A673 (cell line): ENCODE results near the gene DHRS13. TPM values are rescaled to one million over a fixed set of nuclear protein-coding genes. Genes with fewer than 3 reads are reported as not detected.

ENCODE experiments used
- BruUV-seq: library from RNA; stranded (reverse); fragments of 400-500 nt; replicated peaks from 2 replicates; lab custom pipeline; 2021; lab: Mats Ljungman, UMichigan
- CTCF ChIA-PET: fragments of 300-600 bp; sonication (Branson Sonifier 250); formaldehyde crosslinking; loops from one replicate; lab custom pipeline; 2022; ENCODE audit warnings: antibody characterized with exemption; lab: Charles Lee
- POLR2A ChIA-PET: fragments of 300-600 bp; sonication (Branson Sonifier 250); formaldehyde crosslinking; loops from one replicate; lab custom pipeline; 2022; ENCODE audit warnings: antibody characterized with exemption; ENCODE audit not compliant: low non-redundant PET; lab: Charles Lee
- DNase-seq: peaks from one replicate; pipeline ENCODE4 v3.0.0-alpha.2; 2015; ENCODE audit warnings: low spot score
- H3K27ac ChIP-seq: fragments of 200-600 bp; sonication (generic); 2 replicates; pipeline ENCODE4 v1.5.1; 2016; ENCODE audit warnings: mixed run types, low read depth, mild to moderate bottlenecking, mixed read lengths, antibody characterized with exemption, low read length; ENCODE audit not compliant: poor library complexity, severe bottlenecking
- H3K27me3 ChIP-seq: fragments of 200-600 bp; sonication (generic); replicated peaks from 2 replicates; pipeline ENCODE4 v1.6.1; 2017; ENCODE audit warnings: mixed run types, low read depth, mild to moderate bottlenecking, mixed read lengths, antibody characterized with exemption, low read length; ENCODE audit not compliant: insufficient read depth, poor library complexity
- H3K36me3 ChIP-seq: fragments of 200-600 bp; sonication (generic); 2 replicates; pipeline ENCODE4 v1.6.1; 2016; ENCODE audit warnings: mixed run types, mild to moderate bottlenecking, mixed read lengths, antibody characterized with exemption, low read length; ENCODE audit not compliant: insufficient read depth, poor library complexity, severe bottlenecking
- H3K4me1 ChIP-seq: fragments of 200-600 bp; sonication (generic); 2 replicates; pipeline ENCODE4 v1.6.1; 2017; ENCODE audit warnings: mixed run types, mild to moderate bottlenecking, mixed read lengths, antibody characterized with exemption, low read length; ENCODE audit not compliant: insufficient read depth, poor library complexity, severe bottlenecking
- H3K4me3 ChIP-seq: fragments of 200-600 bp; sonication (generic); 2 replicates; pipeline ENCODE4 v1.5.1; 2016; ENCODE audit warnings: low read depth, mixed run types, mild to moderate bottlenecking, mixed read lengths, low read length; ENCODE audit not compliant: poor library complexity, severe bottlenecking
- H3K9me3 ChIP-seq: fragments of 200-600 bp; sonication (generic); 2 replicates; pipeline ENCODE4 v1.6.1; 2016; ENCODE audit warnings: mixed run types, low read depth, mild to moderate bottlenecking, mixed read lengths, antibody characterized with exemption, low read length; ENCODE audit not compliant: poor library complexity, severe bottlenecking
- CTCF ChIP-seq: fragments of 300-800, 200-600 bp; sonication (generic); conservative IDR thresholded peaks from 2 replicates; pipeline ENCODE4 v1.5.1; 2017; ENCODE audit warnings: low read depth, mild to moderate bottlenecking, antibody characterized with exemption, low read length, moderate library complexity, mixed read lengths
- EZH2 ChIP-seq: fragments of 200-600 bp; sonication (generic); IDR thresholded peaks from 2 replicates; pipeline ENCODE4 v1.6.1; 2017; ENCODE audit warnings: borderline replicate concordance, low read depth, mild to moderate bottlenecking, mixed read lengths, antibody characterized with exemption, low read length; ENCODE audit not compliant: poor library complexity, severe bottlenecking
- intact Hi-C: fragments of 100-400 bp; cut with micrococcal nuclease; formaldehyde crosslinking; loops from one replicate; pipeline ENCODE4 v1.10.0; 2022; ENCODE audit not compliant: unreplicated experiment
- total RNA-seq: library from RNA; stranded (reverse); gene quantifications from 2 replicates; pipeline ENCODE4 v1.2.3, GENCODE V29; 2021

DHRS13 gene
- total RNA-seq, 1 experiment from 2014 or later: 41.9 TPM

GRCh38 chr17:28929787-28930186 is 26.9 kb upstream of the DHRS13 start:
- POLR2A ChIA-PET: no interaction called here
- no peak for DNase-seq
- intact Hi-C loops: no loop called here

GRCh38 chr17:28928061-28928460 is 25.2 kb upstream of the DHRS13 start:
- CTCF ChIA-PET: no interaction called here
- no peak overlapping the region for H3K27ac ChIP-seq
- no peak overlapping the region for H3K4me3 ChIP-seq
- BruUV-seq: no TSS peak
- DNase-seq: no peak
- peaks cover 24% of the 10 kb centered on the region for H3K36me3 ChIP-seq
- intact Hi-C loops: no loop called here
- POLR2A ChIA-PET: no interaction called here
- H3K4me1 ChIP-seq: peaks cover 8% of the 10 kb centered on the region
- H3K27me3 ChIP-seq: no peaks in the 10 kb centered on the region
- no peaks in the 10 kb centered on the region for H3K9me3 ChIP-seq
- TF ChIP-seq CTCF (no peak), EZH2 (no peak)

More at GRCh38 chr17:28929787-28930186, 26.9 kb upstream of the DHRS13 start:
- TF ChIP-seq CTCF: no peak
- no peak for TF ChIP-seq EZH2
- H3K27ac ChIP-seq: no peak overlapping the region
- H3K4me3 ChIP-seq: no peak overlapping the region
- CTCF ChIA-PET: interaction anchor here (0.6 kb wide), 1 partner anchor 9 kb away, joined by 3 read pairs; no protein-coding TSS in a partner anchor
- H3K4me1 ChIP-seq: peaks cover 8% of the 10 kb centered on the region
- no peaks in the 10 kb centered on the region for H3K9me3 ChIP-seq
- H3K36me3 ChIP-seq: peaks cover 12% of the 10 kb centered on the region
- H3K27me3 ChIP-seq: no peaks in the 10 kb centered on the region
- BruUV-seq: no TSS peak

- no peak for TF ChIP-seq CTCF
- TF ChIP-seq EZH2: no peak
Measured at GRCh38 chr17:28926786-28927185, 23.9 kb upstream of the DHRS13 start.

More at GRCh38 chr17:28926786-28927185, 23.9 kb upstream of the DHRS13 start:
- CTCF ChIA-PET: no interaction called here
- peaks cover 37% of the 10 kb centered on the region for H3K36me3 ChIP-seq
- H3K4me1 ChIP-seq: peaks cover 8% of the 10 kb centered on the region
- H3K9me3 ChIP-seq: no peaks in the 10 kb centered on the region
- BruUV-seq: no TSS peak
- peak overlapping the region; percentile 43 for H3K27ac ChIP-seq
- H3K27me3 ChIP-seq: no peaks in the 10 kb centered on the region
- POLR2A ChIA-PET: interaction anchor here (0.5 kb wide), 1 partner anchor 163 kb away, joined by 3 read pairs; no protein-coding TSS in a partner anchor
- H3K4me3 ChIP-seq: no peak overlapping the region
- no peak for DNase-seq
- intact Hi-C loops: no loop called here
